ENCODE results near the gene KHDC1.

DNA sequence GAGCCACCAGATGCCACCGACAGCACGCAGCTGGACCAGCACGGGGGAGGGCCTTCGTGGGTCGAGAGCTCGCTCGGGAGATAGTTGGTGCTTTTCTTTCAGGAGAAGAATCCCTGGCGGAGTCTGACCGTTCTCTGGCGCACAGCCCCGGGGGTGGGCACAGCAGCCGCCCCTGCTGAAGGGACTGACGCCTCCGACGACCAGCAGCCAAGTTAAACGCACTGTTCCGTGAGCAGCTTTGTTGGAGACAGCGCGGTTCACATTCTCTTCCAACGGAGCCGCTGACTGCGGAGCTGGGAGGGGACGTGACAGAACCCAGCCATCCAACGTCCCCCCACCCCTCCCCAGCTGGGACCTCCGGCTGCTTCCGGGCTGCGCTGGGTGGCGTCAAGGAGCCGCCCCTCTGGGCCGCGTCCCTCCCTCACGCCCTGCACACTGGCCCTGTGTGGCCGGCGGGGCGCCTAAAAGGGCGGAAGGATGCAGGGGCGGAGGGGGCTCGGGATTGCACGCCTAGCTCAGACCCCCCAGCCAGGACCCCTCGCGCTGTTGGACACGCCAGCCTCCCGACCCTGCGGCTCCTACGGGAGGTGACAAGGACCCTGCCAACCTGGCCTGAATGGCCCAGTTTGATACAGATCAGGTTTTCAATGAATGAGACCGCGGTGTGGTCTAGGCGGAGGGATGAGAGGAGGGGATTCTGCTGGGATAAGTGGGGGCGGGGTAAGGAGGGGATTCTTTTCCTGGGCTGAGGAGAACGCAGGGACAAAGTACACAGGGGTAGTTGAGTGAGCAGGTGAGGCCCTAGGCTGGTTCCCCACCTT, 36.4 kb upstream of the KHDC1 start:
- TF ChIP-seq, protein P1, sequence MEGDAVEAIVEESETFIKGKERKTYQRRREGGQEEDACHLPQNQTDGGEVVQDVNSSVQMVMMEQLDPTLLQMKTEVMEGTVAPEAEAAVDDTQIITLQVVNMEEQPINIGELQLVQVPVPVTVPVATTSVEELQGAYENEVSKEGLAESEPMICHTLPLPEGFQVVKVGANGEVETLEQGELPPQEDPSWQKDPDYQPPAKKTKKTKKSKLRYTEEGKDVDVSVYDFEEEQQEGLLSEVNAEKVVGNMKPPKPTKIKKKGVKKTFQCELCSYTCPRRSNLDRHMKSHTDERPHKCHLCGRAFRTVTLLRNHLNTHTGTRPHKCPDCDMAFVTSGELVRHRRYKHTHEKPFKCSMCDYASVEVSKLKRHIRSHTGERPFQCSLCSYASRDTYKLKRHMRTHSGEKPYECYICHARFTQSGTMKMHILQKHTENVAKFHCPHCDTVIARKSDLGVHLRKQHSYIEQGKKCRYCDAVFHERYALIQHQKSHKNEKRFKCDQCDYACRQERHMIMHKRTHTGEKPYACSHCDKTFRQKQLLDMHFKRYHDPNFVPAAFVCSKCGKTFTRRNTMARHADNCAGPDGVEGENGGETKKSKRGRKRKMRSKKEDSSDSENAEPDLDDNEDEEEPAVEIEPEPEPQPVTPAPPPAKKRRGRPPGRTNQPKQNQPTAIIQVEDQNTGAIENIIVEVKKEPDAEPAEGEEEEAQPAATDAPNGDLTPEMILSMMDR (IDR thresholded peaks at IDR 0.05) = no peak
- TF ChIP-seq POLR2AphosphoS5 (IDR thresholded peaks at IDR 0.05; ENCODE audit: insufficient read depth in 1 of 2, low read depth in 1 of 2) (no peak), POLR2A (IDR thresholded peaks at IDR 0.05) (no peak)
